GM23248 (cell line): ENCODE measurements around the gene HDAC4. TPM values are rescaled to one million over a fixed set of nuclear protein-coding genes. Genes with fewer than 3 reads are reported as not detected.

Experiments used
- DNase-seq: peaks from one replicate; pipeline ENCODE4 v3.0.0-alpha.2; 2015
- H2AFZ ChIP-seq: fragments of 200-600 bp; sonication (generic); 2 replicates; pipeline ENCODE4 v1.6.1; 2016; ENCODE audit warnings: antibody characterized with exemption
- H3F3A ChIP-seq: fragments of 200-600 bp; sonication (generic); 2 replicates; pipeline ENCODE4 v1.6.1; 2016; ENCODE audit warnings: mild to moderate bottlenecking, antibody characterized with exemption, mixed run types; ENCODE audit not compliant: insufficient read depth
- H3K27ac ChIP-seq: fragments of 200-600 bp; sonication (generic); 2 replicates; pipeline ENCODE4 v1.5.1; 2016; ENCODE audit warnings: mild to moderate bottlenecking
- H3K27me3 ChIP-seq: fragments of 200-600 bp; sonication (generic); replicated peaks from 2 replicates; pipeline ENCODE4 v1.6.1; 2016; ENCODE audit warnings: mild to moderate bottlenecking; ENCODE audit not compliant: insufficient read depth
- H3K36me3 ChIP-seq: fragments of 200-600 bp; sonication (generic); 2 replicates; pipeline ENCODE4 v1.6.1; 2016; ENCODE audit warnings: low read depth, mild to moderate bottlenecking
- H3K4me1 ChIP-seq: fragments of 200-600 bp; sonication (generic); 2 replicates; pipeline ENCODE4 v1.6.1; 2016; ENCODE audit warnings: mild to moderate bottlenecking; ENCODE audit not compliant: insufficient read depth
- H3K4me2 ChIP-seq: fragments of 200-600 bp; sonication (generic); one replicate; pipeline ENCODE4 v1.6.1; 2016; ENCODE audit warnings: mild to moderate bottlenecking; ENCODE audit not compliant: unreplicated experiment
- H3K4me3 ChIP-seq: fragments of 200-600 bp; sonication (generic); 2 replicates; pipeline ENCODE4 v1.5.1; 2016; ENCODE audit warnings: mild to moderate bottlenecking
- H3K79me2 ChIP-seq: fragments of 200-600 bp; sonication (generic); 2 replicates; pipeline ENCODE4 v1.6.1; 2016; ENCODE audit warnings: mild to moderate bottlenecking; ENCODE audit not compliant: insufficient read depth
- H3K9ac ChIP-seq: fragments of 200-600 bp; sonication (generic); 2 replicates; pipeline ENCODE4 v1.6.1; 2016; ENCODE audit warnings: mild to moderate bottlenecking
- H3K9me2 ChIP-seq: fragments of 200-600 bp; sonication (generic); 2 replicates; pipeline ENCODE4 v1.6.1; 2016; ENCODE audit warnings: mixed run types, mild to moderate bottlenecking, moderate library complexity; ENCODE audit not compliant: insufficient read depth
- H3K9me3 ChIP-seq: fragments of 200-600 bp; sonication (generic); one replicate; pipeline ENCODE4 v1.6.1; 2017; ENCODE audit warnings: low read depth
- H4K20me1 ChIP-seq: fragments of 200-600 bp; sonication (generic); 2 replicates; pipeline ENCODE4 v1.6.0; 2016; ENCODE audit not compliant: insufficient read depth
- EZH2 ChIP-seq: fragments of 200-600 bp; sonication (generic); IDR thresholded peaks from 2 replicates; pipeline ENCODE4 v1.6.1; 2018; ENCODE audit warnings: antibody characterized with exemption, mild to moderate bottlenecking; ENCODE audit not compliant: insufficient read depth, poor library complexity, severe bottlenecking
- EZH2phosphoT487 ChIP-seq: fragments of 200-600 bp; sonication (generic); IDR thresholded peaks from 2 replicates; pipeline ENCODE4 v1.6.1; 2018; ENCODE audit warnings: antibody characterized with exemption, moderate library complexity, mild to moderate bottlenecking, low read depth; ENCODE audit not compliant: insufficient read depth
- WGBS, 2 experiments: methylation state at CpG; one replicate each; pipeline ENCODE4 v1.1.6; 2015 to 2017; ENCODE audit warnings: low lambda C conversion rate in 2 of 2, low coverage in 1 of 2; ENCODE audit errors: missing lambda C conversion rate in 2 of 2; 5-methylcytosine and 5-hydroxymethylcytosine counted together
- in situ Hi-C: fragments of 300-500 bp; cut with MboI; formaldehyde crosslinking; loops from 2 replicates; pipeline ENCODE4 v1.15.0; 2020
- polyA plus RNA-seq: library from polyadenylated mRNA; unstranded; fragments of >200 nt; fragmentation: Nextera tagmentation; extraction: Ambion mirVana; gene quantifications from 2 replicates; pipeline ENCODE4 v1.2.1, GENCODE V29; 2016
- total RNA-seq: library from RNA; depleted of rRNA; stranded (reverse); fragments of >200 nt; shearing (Covaris generic); gene quantifications from 2 replicates; pipeline ENCODE4 v1.2.3, GENCODE V29; 2014

Gene HDAC4
- total and polyA plus RNA-seq, 2 experiments from 2014 or later: 2.1 to 6.3 TPM

DNA sequence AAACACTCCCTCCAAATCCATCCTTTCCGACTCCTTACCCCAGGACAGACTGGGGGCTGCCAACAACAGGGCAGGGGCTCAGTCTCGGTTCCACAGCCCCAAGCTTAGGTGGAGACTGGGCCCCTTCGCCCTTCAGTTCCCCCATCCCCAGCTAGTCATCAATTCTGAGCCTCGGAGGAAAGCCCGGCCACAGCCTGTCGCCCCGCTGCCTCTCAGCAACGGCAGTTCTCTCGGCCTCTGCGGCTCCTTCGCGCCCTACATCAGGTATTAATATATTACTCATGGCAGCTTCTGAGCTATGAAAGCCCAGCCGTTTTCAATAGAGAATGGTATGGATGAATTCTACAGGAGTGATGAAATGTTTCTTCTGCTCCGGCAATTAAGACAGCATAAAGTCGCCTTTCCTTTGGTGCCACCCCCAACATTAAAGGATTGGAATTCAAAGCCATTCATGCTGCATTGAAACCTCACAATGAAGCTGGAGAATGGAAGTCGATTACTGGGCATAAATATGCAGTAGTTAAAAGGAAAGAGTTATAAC lies 2.8 kb downstream of the HDAC4 start:
- no peaks in the 10 kb centered on the region for H3K9me2 ChIP-seq
- H3K4me3 ChIP-seq: no peak overlapping the region
- H2AFZ ChIP-seq: no peak overlapping the region
- H3K27ac ChIP-seq: no peak overlapping the region
- H3K4me1 ChIP-seq: peaks cover 16% of the 10 kb centered on the region
- H3K27me3 ChIP-seq: no peaks in the 10 kb centered on the region
- TF ChIP-seq EZH2phosphoT487 (no peak), EZH2 (no peak)
- DNase-seq: no peak
- no peak overlapping the region for H3K9ac ChIP-seq
- 80 to 87% methylated on average over 16 of the region's 16 CpGs for WGBS, 2 experiments
- H4K20me1 ChIP-seq: no peaks in the 10 kb centered on the region
- no peaks in the 10 kb centered on the region for H3F3A ChIP-seq
- in situ Hi-C loops: no loop called here
- no peak overlapping the region for H3K4me2 ChIP-seq
- no peaks in the 10 kb centered on the region for H3K9me3 ChIP-seq
- H3K36me3 ChIP-seq: no peaks in the 10 kb centered on the region
- H3K79me2 ChIP-seq: peaks cover 63% of the 10 kb centered on the region

DNA sequence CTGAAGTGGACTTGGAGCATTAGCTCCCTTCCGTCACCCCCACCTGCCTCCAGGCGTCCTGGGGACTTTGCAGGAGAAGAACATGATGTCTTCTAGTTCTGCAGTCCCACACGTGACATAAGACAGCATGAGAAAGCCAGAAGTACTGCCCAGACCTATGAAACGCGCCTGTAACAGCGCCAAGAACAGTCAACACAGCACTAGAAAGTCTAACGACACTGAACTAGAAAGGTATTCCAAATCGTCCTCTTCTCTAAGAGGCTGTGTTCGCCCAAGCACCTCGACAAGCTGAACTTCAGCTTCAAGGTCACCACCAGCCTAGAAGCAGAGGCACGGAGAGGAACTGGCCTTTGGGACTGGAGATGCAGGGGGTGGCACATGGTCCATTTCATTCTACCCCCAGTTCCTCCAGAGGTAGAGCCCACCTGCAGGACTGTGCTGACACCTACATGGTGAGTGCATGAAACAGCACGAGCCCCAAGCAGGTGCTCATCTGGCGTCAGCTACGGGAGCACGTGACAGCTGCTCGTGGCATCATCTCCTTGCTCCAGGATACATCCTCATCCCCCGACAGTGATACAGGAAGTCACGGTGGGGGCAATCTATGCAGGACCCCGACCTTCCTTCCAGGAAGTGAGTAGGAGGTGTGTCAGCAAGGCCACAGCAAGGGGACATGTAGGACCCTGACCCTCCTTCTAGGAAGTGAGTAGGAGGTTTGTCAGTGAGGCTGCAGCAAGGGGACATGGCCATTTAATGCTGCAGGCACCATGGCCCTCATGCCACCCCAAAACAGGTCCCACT lies 3.7 kb downstream of the HDAC4 start:
- H3K4me3 ChIP-seq: no peak overlapping the region
- TF ChIP-seq EZH2 (no peak), EZH2phosphoT487 (no peak)
- no peaks in the 10 kb centered on the region for H3K9me3 ChIP-seq
- H3F3A ChIP-seq: no peaks in the 10 kb centered on the region
- H3K9me2 ChIP-seq: no peaks in the 10 kb centered on the region
- no peaks in the 10 kb centered on the region for H3K36me3 ChIP-seq
- in situ Hi-C loops: no loop called here
- no peak overlapping the region for H3K4me2 ChIP-seq
- peaks cover 72% of the 10 kb centered on the region for H3K79me2 ChIP-seq
- H3K4me1 ChIP-seq: peaks cover 16% of the 10 kb centered on the region
- H3K9ac ChIP-seq: no peak overlapping the region
- DNase-seq: no peak
- WGBS, 2 experiments: 88 to 90% methylated on average over 19 of the region's 19 CpGs
- no peak overlapping the region for H2AFZ ChIP-seq
- no peak overlapping the region for H3K27ac ChIP-seq
- H4K20me1 ChIP-seq: no peaks in the 10 kb centered on the region
- H3K27me3 ChIP-seq: no peaks in the 10 kb centered on the region

DNA sequence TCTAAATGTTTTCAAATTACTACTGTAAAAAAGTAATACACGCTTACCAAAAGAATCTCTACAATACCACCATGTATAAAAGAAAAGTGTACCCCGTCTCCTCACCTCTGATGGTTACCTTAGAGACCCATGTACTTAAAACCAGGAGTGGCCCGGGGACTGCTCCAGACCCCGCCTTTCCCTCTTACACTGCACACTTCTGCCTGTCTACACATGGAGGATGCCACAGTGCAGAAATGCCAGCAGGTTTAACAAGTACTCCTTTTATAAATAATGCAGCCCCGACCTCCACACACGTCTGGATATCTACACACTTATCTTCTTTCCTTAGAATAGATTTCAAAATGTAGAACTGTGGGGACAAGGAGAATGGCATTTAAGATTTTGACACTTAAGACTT lies 5.3 kb downstream of the HDAC4 start:
- no peak overlapping the region for H3K4me3 ChIP-seq
- H3K4me1 ChIP-seq: peaks cover 16% of the 10 kb centered on the region
- no peak for DNase-seq
- no peaks in the 10 kb centered on the region for H3K27me3 ChIP-seq
- H3K36me3 ChIP-seq: no peaks in the 10 kb centered on the region
- no peaks in the 10 kb centered on the region for H4K20me1 ChIP-seq
- WGBS, 2 experiments: 81 to 86% methylated on average over 6 of the region's 6 CpGs
- no peak overlapping the region for H3K4me2 ChIP-seq
- H2AFZ ChIP-seq: no peak overlapping the region
- TF ChIP-seq EZH2: no peak
- TF ChIP-seq EZH2phosphoT487: no peak
- H3K9me2 ChIP-seq: no peaks in the 10 kb centered on the region
- no peak overlapping the region for H3K27ac ChIP-seq
- H3K9me3 ChIP-seq: no peaks in the 10 kb centered on the region
- peaks cover 77% of the 10 kb centered on the region for H3K79me2 ChIP-seq
- H3F3A ChIP-seq: no peaks in the 10 kb centered on the region
- H3K9ac ChIP-seq: no peak overlapping the region
- in situ Hi-C loops: no loop called here

DNA sequence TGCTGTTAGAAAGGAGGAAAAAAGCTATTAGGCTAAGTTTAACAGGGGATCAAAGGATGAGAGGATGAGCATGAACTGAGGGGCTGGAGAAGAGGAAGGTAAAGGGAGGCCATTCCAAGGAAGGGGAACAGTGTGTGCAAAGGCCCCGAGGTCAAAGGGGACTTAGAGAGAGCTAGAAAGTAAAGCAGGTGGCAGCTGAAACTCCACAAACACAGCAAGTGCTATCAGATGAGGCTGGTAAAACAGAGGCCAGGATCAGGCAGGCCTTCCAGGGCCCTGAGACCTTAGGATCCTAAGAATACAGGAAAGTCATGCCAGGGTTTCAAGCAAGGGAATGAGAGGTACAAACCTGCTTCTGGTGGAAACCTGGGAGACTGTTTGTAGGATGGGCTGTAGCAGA lies 5.8 kb downstream of the HDAC4 start:
- 79 to 81% methylated on average over 1 of the region's 1 CpG for WGBS, 2 experiments
- Histone ChIP-seq H3K79me2 (peaks cover 77% of the 10 kb centered on the region), H3K4me3 (no peak overlapping the region)

More for the DNA sequence above, 5.8 kb downstream of the HDAC4 start:
- in situ Hi-C loops: no loop called here
- Histone ChIP-seq H3K9ac (no peak overlapping the region), H2AFZ (no peak overlapping the region), H3K36me3 (no peaks in the 10 kb centered on the region), H3K9me2 (no peaks in the 10 kb centered on the region), H3K27me3 (no peaks in the 10 kb centered on the region), H3K4me1 (peaks cover 16% of the 10 kb centered on the region), H3K27ac (no peak overlapping the region), H3K9me3 (no peaks in the 10 kb centered on the region), H4K20me1 (no peaks in the 10 kb centered on the region), H3K4me2 (no peak overlapping the region), H3F3A (no peaks in the 10 kb centered on the region)
- TF ChIP-seq EZH2phosphoT487 (no peak), EZH2 (no peak)
- no peak for DNase-seq
